Endothelial cell of coronary artery (primary cell): ENCODE results near the gene DDX11. TPM values are rescaled to one million over a fixed set of nuclear protein-coding genes. Genes with fewer than 3 reads are reported as not detected.

Experiments
- total RNA-seq: library from RNA; depleted of rRNA; stranded (reverse); fragments of >200 nt; gene quantifications from 2 replicates; pipeline ENCODE4 v1.2.3, GENCODE V29; 2014

Gene DDX11
- total RNA-seq: 12.9 and 17.8 TPM in 2 replicates

GRCh38 chr12:31073527-31074332 is at the start of gene DDX11:
DDX11 (plus strand) TSS chr12:31073860; CDS start chr12:31078394, 4,534 bp downstream.

Other genes starting within 250 kb of the DDX11 start
- 0.09 and 1.5 TPM in 2 replicates for gene TSPAN11, start 147.1 kb upstream of the DDX11 start, total RNA-seq